HG03558 (cell line): Measurements from ENCODE around the gene RPGR.

Experiments used
- ATAC-seq: cut with Tn5 transposase; IDR thresholded peaks from one replicate; pipeline ENCODE4 v1.9.1; 2021; ENCODE audit warnings: moderate number of reproducible peaks; ENCODE audit not compliant: unreplicated experiment; ENCODE audit errors: extremely low read depth

The RPGR gene

DNA sequence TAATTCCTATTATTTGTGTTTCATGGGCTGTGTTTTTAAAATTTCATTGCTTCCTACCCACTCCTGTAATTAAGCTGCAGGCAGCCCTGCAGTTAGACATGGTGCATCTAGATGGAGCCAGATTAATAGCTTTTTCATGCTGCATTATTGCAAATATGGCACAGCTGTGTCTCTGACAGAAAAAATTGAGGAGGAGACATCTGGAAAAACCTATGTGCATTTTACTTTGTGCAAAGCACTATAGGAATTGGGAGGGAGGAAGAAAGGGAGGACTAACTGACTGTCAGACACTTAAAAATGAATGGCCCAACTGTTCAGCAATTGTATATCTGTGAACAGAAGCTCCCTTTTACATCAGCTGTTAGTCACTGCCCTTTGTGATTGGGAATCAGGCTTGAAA lies 8.1 kb upstream of the RPGR start:
- no peak for ATAC-seq

DNA sequence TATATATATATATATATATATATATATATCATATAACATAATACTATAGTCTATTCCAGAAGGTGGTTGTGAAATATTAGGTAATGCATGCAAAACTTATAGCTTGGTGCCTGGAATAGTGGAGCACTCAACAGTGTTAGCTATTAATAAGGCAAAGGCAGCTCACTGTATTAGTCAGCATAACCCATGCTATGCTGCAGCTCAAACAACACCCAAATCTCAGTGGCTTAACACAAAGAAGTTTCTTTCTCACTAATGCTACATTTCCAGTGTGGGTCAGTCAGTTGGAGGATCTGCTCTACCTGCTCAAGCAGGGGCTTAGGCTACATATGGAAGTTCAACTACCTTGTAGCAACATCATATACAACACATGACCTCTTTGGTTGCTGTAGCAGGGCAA lies 5.2 kb upstream of the RPGR start:
- ATAC-seq = peak; percentile 54

- no peak for ATAC-seq
Measured at GRCh38 chrX:38327775-38328081, 419 bp upstream of the RPGR start.

- ATAC-seq = no peak
Measured at GRCh38 chrX:38326086-38326485, 1.2 kb downstream of the RPGR start.

GRCh38 chrX:38320819-38321218 lies 6.5 kb downstream of the RPGR start:
- no peak for ATAC-seq

DNA sequence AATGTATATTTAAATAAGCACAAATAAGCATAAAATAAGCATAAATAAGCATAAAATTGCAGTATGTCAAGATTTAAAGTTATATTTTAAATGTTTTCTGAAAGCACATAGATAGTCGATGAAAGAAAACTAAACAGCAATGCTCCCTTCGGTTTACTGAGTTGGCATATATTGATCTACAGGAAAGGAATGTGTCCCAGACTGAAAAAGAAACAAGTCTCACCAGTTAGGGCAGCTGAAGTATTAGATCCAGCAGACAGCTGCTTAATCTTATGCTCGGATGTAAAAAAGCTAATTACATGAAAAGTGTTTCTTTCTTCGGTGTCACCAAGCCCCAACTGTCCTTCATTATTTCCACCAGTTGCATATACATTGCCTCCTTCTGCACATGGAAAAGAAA lies 8.7 kb downstream of the RPGR start:
- no peak for ATAC-seq

- ATAC-seq = no peak
Measured at GRCh38 chrX:38318196-38318595, 9.1 kb downstream of the RPGR start.

GRCh38 chrX:38315186-38315585 lies 12.1 kb downstream of the RPGR start:
- ATAC-seq = no peak

GRCh38 chrX:38313190-38313589 lies 14.1 kb downstream of the RPGR start:
- no peak for ATAC-seq

- no peak for ATAC-seq
Measured at GRCh38 chrX:38312436-38312835, 14.9 kb downstream of the RPGR start.

- no peak for ATAC-seq
Measured at GRCh38 chrX:38311743-38312142, 15.6 kb downstream of the RPGR start.

DNA sequence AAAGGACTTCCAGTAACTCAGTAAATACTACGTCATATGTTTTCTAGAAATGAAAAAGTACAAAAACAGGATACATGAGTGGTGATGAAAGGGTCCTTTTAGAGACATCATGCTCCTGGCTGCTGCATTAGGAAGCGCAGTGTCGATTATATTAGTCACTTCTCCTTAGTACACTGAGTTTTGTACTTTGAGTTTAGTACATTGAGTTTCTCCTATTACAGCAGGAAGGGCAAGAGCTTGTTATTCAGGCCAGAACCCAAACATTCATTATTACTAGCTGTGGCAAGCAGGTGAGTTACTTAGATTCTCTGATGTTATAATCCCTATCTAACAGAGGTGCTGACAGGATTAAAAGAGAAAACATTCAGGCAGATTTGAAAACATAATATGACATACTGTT lies 21.3 kb downstream of the RPGR start:
- no peak for ATAC-seq

- no peak for ATAC-seq
Measured at GRCh38 chrX:38304010-38304409, 23.3 kb downstream of the RPGR start.

DNA sequence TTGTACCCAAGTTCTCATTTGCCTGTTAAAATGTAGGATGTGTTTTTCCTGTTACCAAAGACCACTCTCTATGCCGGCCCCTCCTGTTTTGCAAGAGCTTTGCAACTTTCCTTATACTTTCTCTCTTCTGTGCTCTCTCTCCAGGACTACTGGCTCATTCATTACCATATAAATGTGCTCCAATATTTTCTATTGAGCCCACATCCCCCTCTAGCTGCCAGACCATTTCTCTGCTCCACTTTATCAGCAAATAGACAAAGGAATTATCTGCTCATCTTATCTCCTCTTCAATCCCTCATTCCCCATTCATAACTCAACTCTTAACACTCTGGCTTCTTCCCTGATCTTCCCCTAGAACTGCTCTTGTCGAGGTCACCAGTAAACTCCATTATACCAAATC lies 33.6 kb downstream of the RPGR start:
- ATAC-seq = no peak

GRCh38 chrX:38287674-38288073 lies 39.6 kb downstream of the RPGR start:
- ATAC-seq = no peak

- ATAC-seq = no peak
Measured at GRCh38 chrX:38285649-38286048, 41.7 kb downstream of the RPGR start.

- no peak for ATAC-seq
Measured at GRCh38 chrX:38282049-38282448, 45.3 kb downstream of the RPGR start.

DNA sequence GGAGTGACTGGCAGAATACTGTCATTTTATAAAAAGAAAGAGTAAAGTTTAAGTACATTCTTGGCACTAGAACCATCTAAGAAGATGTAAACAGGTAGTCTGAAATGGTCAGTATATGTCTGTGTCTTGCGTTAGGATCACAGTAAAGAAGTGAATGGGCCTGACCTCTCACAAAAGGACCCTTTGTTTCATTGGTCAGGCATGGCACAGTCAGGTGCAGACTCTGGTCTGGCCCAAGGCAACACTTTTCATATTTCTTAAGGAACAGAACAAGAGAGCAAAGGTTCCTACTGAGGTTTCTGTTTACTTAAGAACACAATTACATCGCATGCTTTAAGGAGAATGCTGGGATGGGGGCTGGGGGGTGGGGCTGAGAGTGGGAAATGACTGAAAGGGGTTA lies 48.1 kb downstream of the RPGR start:
- no peak for ATAC-seq

- ATAC-seq = no peak
Measured at GRCh38 chrX:38278682-38279081, 48.6 kb downstream of the RPGR start.

GRCh38 chrX:38277802-38278201 lies 49.5 kb downstream of the RPGR start:
- no peak for ATAC-seq

DNA sequence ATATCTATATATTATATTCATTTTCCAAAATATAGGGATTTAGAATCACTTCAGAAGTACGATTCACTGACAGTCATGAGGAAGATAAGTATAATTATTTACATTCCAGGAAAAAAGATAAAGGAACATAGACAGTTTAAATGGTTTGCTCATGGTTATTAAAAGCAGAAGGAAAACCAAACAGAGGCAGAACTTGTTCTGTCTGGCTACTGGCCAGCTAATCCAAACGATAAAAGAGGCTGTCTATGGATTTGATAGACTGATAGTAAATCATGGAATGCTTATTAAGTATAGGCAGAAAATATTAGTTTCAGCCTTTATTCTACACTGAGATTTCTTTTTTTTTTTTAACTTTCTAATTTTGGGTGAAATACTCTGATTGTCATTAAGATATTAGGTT lies 50.2 kb downstream of the RPGR start:
- ATAC-seq = no peak

DNA sequence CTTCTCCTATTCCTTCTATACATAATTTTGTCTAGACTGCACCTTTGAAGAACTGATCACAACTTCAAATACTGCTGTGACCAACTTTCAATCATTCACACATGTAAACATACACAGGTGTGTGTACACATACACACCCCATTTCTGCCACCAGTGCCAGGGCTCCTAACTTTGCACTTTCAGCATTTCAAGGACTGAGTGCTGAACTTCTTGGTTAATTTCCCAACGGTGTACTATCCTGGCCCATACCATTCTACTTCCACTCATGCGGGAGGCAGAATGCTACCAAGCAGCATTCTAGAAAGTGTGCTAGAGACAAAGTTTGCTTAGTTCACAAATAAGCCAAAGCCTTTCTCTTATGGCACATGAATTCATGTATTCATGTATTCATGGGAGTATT lies 51.2 kb downstream of the RPGR start:
- ATAC-seq = no peak

- ATAC-seq = peak; percentile 35
Measured at GRCh38 chrX:38275615-38276014, 51.7 kb downstream of the RPGR start.
